Omental fat pad (tissue), 4 donors: ENCODE measurements around the gene CLCF1. TPM values are rescaled to one million over a fixed set of nuclear protein-coding genes. Genes with fewer than 3 reads are reported as not detected.

Source experiments
- ATAC-seq: fragments of 150-250 bp; one replicate; pipeline ENCODE4 v1.9.1; 2016; ENCODE audit warnings: mild to moderate bottlenecking, moderate library complexity; ENCODE audit not compliant: low FRiP score
- DNase-seq: peaks from one replicate; pipeline ENCODE4 v3.0.0-alpha.2; 2019; ENCODE audit warnings: low spot score
- total RNA-seq, 4 donors: library from RNA; depleted of rRNA; stranded (reverse); fragments of >200 nt; gene quantifications; one replicate each; pipeline ENCODE4 v1.1.0, GENCODE V29; 2016
- TF ChIP-seq, protein P1 (sequence below), 3 donors: fragments of 450-650 bp; IDR thresholded peaks; one replicate each; pipeline ENCODE4 v1.5.1; 2016 to 2017; ENCODE audit warnings: antibody characterized with exemption in 3 of 3, mild to moderate bottlenecking in 3 of 3, moderate library complexity in 2 of 3

The CLCF1 gene
- total RNA-seq, 4 donors from 2014 or later, result 4.1 to 51.4 (median 25.1) TPM

DNA sequence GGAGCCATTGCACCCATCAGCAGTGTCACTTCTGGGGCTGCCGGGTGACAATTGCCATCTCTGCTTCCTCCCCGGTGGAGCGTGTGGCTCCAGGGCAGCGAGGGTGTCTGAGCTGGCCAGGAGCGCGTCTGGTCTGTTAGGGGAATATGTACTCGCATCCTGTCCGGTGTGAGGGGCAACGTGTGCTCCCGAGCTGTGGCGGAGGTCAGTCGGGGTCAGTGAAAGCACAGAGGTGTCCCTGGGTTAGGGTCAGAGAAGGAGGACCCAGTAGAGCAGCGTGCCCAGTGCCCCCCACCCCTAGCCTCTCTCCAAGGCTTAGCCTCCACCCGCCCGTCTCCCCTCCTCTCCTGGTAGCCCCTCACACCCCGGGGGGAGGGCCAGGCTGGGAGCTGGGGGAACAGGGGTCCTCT is 1.5 kb downstream of the CLCF1 start:
- TF ChIP-seq, protein P1, sequence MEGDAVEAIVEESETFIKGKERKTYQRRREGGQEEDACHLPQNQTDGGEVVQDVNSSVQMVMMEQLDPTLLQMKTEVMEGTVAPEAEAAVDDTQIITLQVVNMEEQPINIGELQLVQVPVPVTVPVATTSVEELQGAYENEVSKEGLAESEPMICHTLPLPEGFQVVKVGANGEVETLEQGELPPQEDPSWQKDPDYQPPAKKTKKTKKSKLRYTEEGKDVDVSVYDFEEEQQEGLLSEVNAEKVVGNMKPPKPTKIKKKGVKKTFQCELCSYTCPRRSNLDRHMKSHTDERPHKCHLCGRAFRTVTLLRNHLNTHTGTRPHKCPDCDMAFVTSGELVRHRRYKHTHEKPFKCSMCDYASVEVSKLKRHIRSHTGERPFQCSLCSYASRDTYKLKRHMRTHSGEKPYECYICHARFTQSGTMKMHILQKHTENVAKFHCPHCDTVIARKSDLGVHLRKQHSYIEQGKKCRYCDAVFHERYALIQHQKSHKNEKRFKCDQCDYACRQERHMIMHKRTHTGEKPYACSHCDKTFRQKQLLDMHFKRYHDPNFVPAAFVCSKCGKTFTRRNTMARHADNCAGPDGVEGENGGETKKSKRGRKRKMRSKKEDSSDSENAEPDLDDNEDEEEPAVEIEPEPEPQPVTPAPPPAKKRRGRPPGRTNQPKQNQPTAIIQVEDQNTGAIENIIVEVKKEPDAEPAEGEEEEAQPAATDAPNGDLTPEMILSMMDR (IDR thresholded peaks at IDR 0.05), result no peak
- ATAC-seq, result no peak
- no peak for DNase-seq

DNA sequence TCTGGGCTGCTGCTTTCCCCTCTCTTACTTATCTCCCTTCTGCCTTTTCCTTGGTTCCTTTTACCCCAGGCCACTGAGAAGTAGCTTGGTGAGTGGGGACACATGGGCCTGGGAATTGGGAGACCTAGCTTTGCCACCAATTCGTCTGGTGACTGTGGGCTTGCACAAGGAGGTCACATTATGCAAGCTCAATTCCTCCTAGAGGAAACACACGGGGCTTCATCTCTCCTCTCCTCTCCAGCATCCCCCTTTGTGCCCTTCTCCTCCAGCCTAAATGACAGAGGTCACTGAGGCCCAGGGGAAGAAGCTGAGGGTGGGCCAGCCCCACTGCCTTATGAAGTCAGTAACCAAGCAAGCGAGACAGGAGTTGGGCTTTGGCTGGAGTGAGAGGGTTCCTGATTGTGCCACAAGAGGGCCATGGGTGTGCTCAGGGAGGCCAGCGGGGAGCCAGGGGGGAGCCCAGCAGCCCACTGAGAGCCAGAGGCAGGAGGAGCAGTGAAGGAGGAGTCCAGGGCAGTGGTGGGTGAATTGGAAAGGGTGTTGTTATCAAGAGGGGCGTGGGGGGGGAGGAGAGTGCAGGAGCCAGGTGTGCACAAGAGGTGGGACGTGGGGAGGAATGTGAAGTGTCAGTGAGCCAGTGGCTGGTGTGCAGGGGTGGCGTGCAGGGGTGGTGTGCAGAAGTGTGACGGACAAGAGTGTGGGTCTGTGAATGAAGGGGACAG is 2.0 kb downstream of the CLCF1 start:
- TF ChIP-seq, protein P1 (IDR thresholded peaks at IDR 0.05), result peak in 1 of 3 donors; percentile 7
- ATAC-seq (no peak), DNase-seq (no peak)

DNA sequence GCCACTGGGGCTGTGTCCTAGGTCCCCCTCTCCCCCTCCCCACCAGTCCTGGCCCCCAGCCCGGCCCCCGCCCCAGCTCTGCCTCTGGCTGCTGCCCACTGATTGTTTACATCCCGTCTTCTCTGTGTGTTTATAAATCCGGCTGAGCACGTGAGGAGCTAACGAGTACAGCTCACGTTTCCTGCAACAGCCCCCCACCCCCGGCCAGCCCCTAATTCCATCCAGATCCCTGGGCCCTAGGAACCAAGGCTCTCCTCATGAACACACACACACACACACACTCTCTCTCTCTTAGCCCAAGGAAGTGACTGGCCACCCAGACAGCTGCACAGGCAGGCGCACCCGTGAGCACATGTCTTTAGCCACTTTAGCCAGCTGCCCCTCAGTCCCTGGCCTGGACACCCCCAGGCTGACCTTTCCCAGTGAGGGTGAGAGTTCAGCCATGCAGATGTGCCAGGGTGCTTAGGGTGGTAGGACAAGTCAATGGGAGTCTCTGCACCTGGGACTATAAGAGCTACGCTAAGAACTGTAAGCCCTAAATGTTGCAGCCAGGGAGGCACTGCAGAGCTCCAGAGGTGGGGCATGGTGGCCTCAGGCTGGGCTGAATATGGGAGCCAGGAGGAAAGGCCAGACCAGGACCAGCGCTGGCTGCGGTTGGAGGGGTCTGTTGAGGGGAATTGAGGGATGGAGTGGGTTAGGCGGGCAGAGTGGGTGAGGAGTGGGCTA is 2.9 kb downstream of the CLCF1 start:
- no peak for DNase-seq
- TF ChIP-seq, protein P1 (IDR thresholded peaks at IDR 0.05), result no peak
- ATAC-seq, result no peak

DNA sequence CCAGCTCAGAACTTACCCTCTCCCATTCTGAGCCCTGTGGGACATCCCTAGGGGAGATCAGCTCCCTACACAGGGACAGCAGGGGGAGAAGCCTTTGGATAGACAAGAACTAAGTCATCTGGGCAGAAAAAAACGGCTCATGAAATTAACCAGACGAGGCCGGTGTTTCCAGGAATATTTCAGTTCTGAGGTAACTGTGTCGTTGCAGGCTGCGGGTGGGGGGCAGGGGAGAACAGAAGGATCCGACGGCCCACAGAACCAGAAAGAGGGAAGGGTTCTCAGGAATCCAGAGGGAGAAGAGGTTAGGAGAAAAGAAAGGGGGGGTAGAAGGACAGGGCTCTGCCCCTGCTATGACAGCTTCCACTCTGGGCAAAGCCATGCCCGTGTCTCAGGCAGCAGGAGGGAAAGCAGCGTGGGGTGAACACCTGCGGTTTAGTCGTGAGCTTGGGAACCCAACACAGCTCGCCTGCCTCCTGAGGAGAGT is 3.6 kb downstream of the CLCF1 start:
- ATAC-seq (no peak), DNase-seq (no peak)
- TF ChIP-seq, protein P1 (IDR thresholded peaks at IDR 0.05), result no peak

DNA sequence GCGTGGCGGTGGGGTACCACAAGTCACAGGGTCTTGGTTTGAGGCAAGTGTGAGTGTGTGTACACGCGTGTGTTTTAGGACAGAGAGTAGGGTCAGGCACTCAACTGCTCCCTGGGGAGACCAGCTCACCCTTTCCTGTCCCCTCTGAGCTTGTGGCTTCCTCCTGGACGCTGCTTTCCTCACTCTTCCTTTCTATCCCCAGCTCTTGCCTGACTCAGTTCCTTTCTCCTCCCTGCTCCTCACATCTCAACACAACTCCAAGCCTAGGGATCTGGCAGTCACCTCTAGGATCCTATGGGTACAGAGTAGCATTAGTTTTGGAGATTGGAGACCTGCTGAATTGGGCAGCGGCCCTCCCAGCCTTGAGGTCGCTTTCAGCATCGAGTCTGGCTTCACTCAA is 4.1 kb downstream of the CLCF1 start:
- ATAC-seq, result no peak
- TF ChIP-seq, protein P1 (IDR thresholded peaks at IDR 0.05), result no peak
- DNase-seq, result no peak

DNA sequence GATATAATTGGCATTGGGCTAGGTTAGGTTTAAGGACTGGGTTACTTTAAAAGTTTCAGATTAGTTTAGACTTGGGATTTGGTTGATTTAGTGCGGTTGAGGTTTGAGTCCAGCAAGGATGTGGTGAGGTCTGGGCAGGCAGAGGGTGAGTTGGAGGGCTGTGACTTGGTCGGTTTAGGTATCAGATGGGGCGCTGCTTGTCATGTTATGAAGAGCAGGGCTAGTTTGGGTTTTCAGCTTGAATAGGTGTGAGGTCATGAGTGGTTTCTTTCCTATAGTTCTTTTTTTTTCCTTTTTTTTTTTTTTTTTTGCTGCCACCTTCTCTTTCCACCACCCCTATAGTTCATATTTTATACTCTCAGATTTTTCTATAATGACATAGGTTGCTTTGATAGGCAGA is 4.8 kb downstream of the CLCF1 start:
- no peak for ATAC-seq
- TF ChIP-seq, protein P1 (IDR thresholded peaks at IDR 0.05), result no peak
- no peak for DNase-seq
